HG02973 (cell line): ENCODE measurements around the gene PDLIM5.
"Not testable (repeated sequence)": the region's sequence is repeated elsewhere in the genome, so short reads cannot be mapped to it uniquely, and the experiment has no call there.

ENCODE experiments used
- ATAC-seq: cut with Tn5 transposase; IDR thresholded peaks from one replicate; pipeline ENCODE4 v1.9.1; 2021; ENCODE audit warnings: moderate library complexity; ENCODE audit not compliant: unreplicated experiment

The PDLIM5 gene

GRCh38 chr4:94639298-94639697 is 187.6 kb downstream of the PDLIM5 start:
- ATAC-seq: no peak

GRCh38 chr4:94640151-94640550 is 188.4 kb downstream of the PDLIM5 start:
- no peak for ATAC-seq

GRCh38 chr4:94641702-94642560 is 190.2 kb downstream of the PDLIM5 start:
- ATAC-seq: no peak

GRCh38 chr4:94642561-94642866 is 190.8 kb downstream of the PDLIM5 start:
- no peak for ATAC-seq

- no peak for ATAC-seq
Observed at GRCh38 chr4:94648699-94649098, 197.0 kb downstream of the PDLIM5 start.

- no peak for ATAC-seq
Observed at GRCh38 chr4:94649381-94650133, 197.8 kb downstream of the PDLIM5 start.

- ATAC-seq: no peak
Observed at GRCh38 chr4:94650134-94650495, 198.4 kb downstream of the PDLIM5 start.

- ATAC-seq: no peak
Observed at GRCh38 chr4:94650690-94651089, 198.9 kb downstream of the PDLIM5 start.

- no peak for ATAC-seq
Observed at GRCh38 chr4:94653095-94653649, 201.4 kb downstream of the PDLIM5 start.

GRCh38 chr4:94653984-94654609 is 202.4 kb downstream of the PDLIM5 start:
- ATAC-seq: no peak

GRCh38 chr4:94654714-94655113 is 203.0 kb downstream of the PDLIM5 start:
- no peak for ATAC-seq

- no peak for ATAC-seq
Observed at GRCh38 chr4:94660614-94661013, 208.9 kb downstream of the PDLIM5 start.

- not testable (repeated sequence) for ATAC-seq
Observed at GRCh38 chr4:94665021-94665420, 213.3 kb downstream of the PDLIM5 start.

- ATAC-seq: no peak
Observed at GRCh38 chr4:94665500-94666404, 214.0 kb downstream of the PDLIM5 start.

GRCh38 chr4:94668724-94669123 is 217.0 kb downstream of the PDLIM5 start:
- no peak for ATAC-seq

- no peak for ATAC-seq
Observed at GRCh38 chr4:94669672-94670664, 218.2 kb downstream of the PDLIM5 start.

- ATAC-seq: no peak
Observed at GRCh38 chr4:94671113-94671512, 219.4 kb downstream of the PDLIM5 start.

GRCh38 chr4:94673961-94674360 is 222.2 kb downstream of the PDLIM5 start:
- ATAC-seq: no peak

- no peak for ATAC-seq
Observed at GRCh38 chr4:94676970-94677369, 225.2 kb downstream of the PDLIM5 start.
